ENCODE data around the gene CFTR.
"Not testable (repeated sequence)": the region's sequence is repeated elsewhere in the genome, so short reads cannot be mapped to it uniquely, and the experiment has no call there.

The CFTR gene

GRCh38 chr7:117495308-117495707 is 15.5 kb downstream of the CFTR start:
- no peak for DNase-seq

GRCh38 chr7:117502331-117502730 is 22.5 kb downstream of the CFTR start:
- DNase-seq: no peak

- no peak for DNase-seq
Observed at GRCh38 chr7:117505238-117505637, 25.4 kb downstream of the CFTR start.

GRCh38 chr7:117508676-117509075 is 28.9 kb downstream of the CFTR start:
- DNase-seq: no peak

- not testable (repeated sequence) for DNase-seq
Observed at GRCh38 chr7:117517194-117517593, 37.4 kb downstream of the CFTR start.

GRCh38 chr7:117530390-117530789 is 50.6 kb downstream of the CFTR start:
- DNase-seq: no peak

DNA sequence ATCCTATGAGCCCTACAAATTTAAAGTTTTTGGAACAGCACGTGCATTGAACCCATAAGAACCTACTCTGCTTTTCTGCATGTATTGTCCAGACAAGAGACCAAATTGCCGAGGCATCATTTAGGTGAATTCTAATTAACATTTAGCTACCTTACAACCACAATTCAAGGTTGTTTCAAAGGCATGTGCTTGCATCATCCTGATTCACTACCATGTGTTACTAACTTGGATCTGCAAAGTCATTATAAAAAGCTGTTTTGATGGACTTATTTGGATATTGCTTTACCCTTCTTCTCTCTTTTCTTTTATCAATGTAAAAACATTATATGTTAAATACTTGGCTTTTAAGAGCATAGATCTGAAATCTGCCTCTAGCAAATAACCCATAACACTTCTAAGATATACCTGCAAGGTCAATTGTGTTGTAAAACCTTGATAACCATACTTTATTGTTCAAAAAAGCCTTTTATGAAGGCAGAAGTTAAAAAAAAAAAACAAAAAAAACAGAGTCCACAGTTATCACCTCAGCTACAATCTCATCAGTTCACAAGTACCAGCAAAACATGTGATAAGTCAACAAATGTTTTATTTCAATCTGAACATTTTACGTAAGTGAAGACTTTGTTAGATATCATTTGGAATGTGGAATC is 51.9 kb downstream of the CFTR start:
- no peak for DNase-seq

DNA sequence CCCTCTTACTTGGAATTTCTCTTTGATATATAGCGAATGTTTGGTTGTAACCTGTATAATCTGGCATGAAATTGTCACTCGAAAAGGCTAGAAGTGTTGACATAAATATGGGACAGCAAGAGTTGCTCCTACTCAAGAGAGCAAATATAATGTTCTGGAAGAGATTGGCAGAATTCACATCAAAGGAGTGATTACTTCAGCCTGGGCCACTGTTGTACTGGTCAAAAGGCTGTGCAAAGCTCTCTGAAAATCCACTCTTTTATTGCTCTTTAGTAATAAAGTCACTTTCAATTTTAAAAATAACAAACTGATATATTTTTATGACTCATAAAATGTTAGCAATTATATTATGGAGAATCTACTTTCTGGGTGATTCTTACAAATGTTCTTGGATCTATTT is 58.2 kb downstream of the CFTR start:
- DNase-seq: no peak

DNA sequence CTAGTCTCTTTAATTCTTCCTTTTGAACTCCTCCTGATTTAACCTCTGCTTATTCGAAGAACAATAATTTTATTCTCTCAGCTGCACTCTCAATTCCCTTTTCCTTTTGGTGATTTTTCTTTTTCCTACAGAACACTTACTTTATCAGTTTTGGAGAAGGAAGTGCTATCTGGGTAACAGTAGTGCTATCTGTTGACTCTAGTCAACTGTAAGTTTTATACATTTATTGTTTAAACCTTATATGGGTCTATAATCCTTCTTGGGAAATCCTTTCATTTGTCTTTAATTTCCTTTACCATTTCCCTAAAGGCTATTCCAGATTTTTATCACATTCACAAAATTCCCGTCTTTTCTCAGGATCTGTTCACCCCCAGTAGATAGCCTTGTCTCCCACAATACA is 64.2 kb downstream of the CFTR start:
- DNase-seq: no peak

DNA sequence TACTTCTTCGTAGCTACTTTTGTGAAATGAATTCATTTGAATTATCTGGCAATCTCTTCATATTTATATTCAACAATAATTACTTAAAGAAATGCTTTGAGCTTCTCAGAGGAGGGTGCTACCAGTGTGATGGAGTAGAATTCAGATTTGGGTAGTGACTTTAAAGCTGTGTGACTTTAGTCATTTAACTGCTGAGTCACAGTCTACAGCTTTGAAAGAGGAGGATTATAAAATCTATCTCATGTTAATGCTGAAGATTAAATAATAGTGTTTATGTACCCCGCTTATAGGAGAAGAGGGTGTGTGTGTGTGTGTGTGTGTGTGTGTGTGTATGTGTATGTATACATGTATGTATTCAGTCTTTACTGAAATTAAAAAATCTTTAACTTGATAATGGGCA is 68.2 kb downstream of the CFTR start:
- no peak for DNase-seq

- DNase-seq: no peak
Observed at GRCh38 chr7:117550625-117551024, 70.8 kb downstream of the CFTR start.

GRCh38 chr7:117552660-117553059 is 72.8 kb downstream of the CFTR start:
- DNase-seq: no peak

DNA sequence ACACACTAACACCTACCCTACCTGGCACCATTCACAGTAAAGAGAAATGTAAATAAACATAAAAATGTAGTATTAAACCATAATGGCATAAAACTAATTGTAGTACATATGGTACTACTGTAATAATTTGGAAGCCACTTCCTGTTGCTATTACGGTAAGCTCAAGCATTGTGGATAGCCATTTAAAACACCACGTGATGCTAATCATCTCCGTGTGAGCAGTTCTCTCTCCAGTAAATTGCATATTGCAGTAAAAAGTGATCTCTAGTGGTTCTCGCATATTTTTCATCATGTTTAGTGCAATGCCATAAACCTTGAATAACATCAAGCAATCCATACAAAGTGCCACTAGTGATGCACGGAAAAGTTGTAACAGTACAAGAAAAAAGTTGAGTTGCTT is 75.4 kb downstream of the CFTR start:
- no peak for DNase-seq

DNA sequence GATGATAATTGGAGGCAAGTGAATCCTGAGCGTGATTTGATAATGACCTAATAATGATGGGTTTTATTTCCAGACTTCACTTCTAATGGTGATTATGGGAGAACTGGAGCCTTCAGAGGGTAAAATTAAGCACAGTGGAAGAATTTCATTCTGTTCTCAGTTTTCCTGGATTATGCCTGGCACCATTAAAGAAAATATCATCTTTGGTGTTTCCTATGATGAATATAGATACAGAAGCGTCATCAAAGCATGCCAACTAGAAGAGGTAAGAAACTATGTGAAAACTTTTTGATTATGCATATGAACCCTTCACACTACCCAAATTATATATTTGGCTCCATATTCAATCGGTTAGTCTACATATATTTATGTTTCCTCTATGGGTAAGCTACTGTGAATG is 79.6 kb downstream of the CFTR start:
- DNase-seq: no peak

DNA sequence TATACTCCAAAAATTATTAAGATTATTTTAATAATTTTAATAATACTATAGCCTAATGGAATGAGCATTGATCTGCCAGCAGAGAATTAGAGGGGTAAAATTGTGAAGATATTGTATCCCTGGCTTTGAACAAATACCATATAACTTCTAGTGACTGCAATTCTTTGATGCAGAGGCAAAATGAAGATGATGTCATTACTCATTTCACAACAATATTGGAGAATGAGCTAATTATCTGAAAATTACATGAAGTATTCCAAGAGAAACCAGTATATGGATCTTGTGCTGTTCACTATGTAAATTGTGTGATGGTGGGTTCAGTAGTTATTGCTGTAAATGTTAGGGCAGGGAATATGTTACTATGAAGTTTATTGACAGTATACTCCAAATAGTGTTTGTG is 80.2 kb downstream of the CFTR start:
- no peak for DNase-seq

DNA sequence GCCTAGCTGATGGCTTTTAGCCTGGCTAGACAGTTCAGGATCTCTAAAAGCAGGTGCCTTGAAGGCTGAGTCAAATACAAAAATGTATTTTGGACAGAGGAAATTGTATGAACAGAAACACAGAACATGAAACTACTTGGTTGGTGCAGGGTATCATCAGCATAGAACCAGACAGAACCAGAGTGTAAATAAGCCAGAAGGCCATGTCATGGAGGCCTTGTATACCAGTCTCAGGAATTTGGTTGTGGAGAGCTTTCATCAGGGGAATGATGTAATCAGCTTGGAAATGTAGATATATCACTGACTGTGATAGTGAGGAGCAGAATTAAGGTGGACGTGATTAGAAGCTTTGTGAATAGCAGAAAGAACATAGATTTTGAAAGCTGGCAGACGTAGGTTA is 82.9 kb downstream of the CFTR start:
- DNase-seq: no peak

DNA sequence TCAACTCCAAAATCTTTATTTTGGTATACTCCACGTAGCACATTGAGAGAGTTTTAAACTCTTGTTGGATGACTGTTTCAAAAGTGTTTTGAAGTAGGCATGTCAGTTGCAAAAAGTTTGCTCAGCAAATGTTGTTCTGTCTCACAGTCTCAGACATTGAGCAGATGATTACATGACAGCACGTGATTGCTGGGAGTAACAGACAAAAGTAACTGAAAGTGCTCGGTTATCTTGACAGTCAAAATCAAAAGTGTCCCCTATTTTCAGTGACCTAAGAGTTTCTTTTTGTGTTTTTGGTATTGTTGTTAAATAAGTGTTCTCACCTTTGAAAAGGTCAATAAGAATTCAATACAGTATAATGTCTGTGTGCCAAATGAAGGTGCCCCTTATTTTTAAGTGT is 84.3 kb downstream of the CFTR start:
- DNase-seq: no peak

DNA sequence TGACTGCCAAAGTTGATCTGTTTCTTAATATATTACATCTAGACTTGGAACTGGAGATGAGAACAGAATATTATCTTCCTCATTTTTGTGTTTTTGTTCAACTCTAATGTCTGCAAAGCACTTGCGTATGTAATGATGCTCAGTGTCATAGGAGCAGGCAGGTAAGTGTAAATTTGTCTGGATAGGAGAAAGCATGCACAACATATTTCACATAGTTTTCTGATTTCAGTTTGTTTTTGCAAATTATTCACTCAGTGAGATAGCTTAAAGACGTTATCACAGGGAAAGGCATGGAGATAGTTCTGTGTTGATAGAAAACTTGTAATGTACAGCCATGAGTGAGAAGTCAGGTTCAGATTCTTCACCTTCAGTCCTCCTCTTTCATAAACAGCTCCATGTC is 84.8 kb downstream of the CFTR start:
- DNase-seq: no peak

- DNase-seq: no peak
Observed at GRCh38 chr7:117565226-117565625, 85.4 kb downstream of the CFTR start.

GRCh38 chr7:117567781-117568180 is 88.0 kb downstream of the CFTR start:
- DNase-seq: no peak

GRCh38 chr7:117572856-117573620 is 93.2 kb downstream of the CFTR start:
- no peak for DNase-seq

DNA sequence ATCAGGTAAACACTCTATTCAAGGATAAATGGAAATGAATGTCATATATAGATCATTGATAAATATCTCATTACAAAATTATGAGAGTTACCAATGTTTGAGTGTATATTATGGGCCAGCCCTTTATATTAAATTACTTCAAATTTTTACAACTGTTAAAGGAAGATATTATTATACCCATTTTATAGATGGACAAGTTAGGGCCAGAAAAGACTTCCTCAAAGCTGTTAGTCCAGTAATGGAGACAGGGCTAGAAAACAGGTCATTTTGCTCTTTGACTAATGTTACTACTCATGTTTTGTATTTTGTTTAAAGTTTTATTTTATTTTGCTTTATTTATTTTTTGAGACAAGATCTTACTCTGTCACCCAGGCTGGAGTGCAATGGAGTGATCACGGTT is 101.6 kb downstream of the CFTR start:
- DNase-seq: no peak

GRCh38 chr7:117582219-117582704 is 102.4 kb downstream of the CFTR start:
- DNase-seq: no peak
